Ovary (tissue), 9 donors: ENCODE data around the gene BRAT1. TPM values are rescaled to one million over a fixed set of nuclear protein-coding genes. Genes with fewer than 3 reads are reported as not detected.

Experiments
- DNase-seq, 5 donors: peaks; one replicate each; pipeline ENCODE4 v3.0.0-alpha.2; 2019 to 2020
- H3K27ac ChIP-seq, 2 donors: fragments of 200-600 bp; one replicate each; pipeline versions ENCODE4 v1.5.1 to v1.8.0; 2019 to 2022
- H3K27me3 ChIP-seq: fragments of 200-600 bp; one replicate; pipeline ENCODE4 v1.8.0; 2022
- H3K36me3 ChIP-seq: fragments of 200-600 bp; sonication (generic); one replicate; pipeline ENCODE4 v1.5.1; 2019
- H3K4me1 ChIP-seq: one replicate; pipeline ENCODE4 v1.8.1; 2013; ENCODE audit warnings: mild to moderate bottlenecking, moderate library complexity; ENCODE audit not compliant: insufficient read depth
- H3K4me3 ChIP-seq: fragments of 200-600 bp; sonication (generic); one replicate; pipeline ENCODE4 v1.5.1; 2017
- H3K9me3 ChIP-seq, 2 donors: fragments of 200-600 bp in 1 of 2; sonication (generic) in 1 of 2; one replicate each; pipeline versions ENCODE4 v1.5.1 to v1.8.1; 2013 to 2019; ENCODE audit warnings: mild to moderate bottlenecking in 1 of 2, moderate library complexity in 1 of 2
- CTCF ChIP-seq, 3 donors: fragments of 450-650 bp in 2 of 3; fragments of 200-600 bp in 1 of 3; IDR thresholded peaks; one replicate each; pipeline versions ENCODE4 v1.5.1 to v1.8.0; 2016 to 2022; ENCODE audit warnings: antibody characterized with exemption in 3 of 3, mild to moderate bottlenecking in 1 of 3
- EP300 ChIP-seq: sonication (generic); formaldehyde crosslinking; IDR thresholded peaks from one replicate; pipeline ENCODE4 v1.6.1; 2017; ENCODE audit warnings: antibody characterized with exemption
- POLR2A ChIP-seq: fragments of 450-650 bp; IDR thresholded peaks from one replicate; pipeline ENCODE4 v1.6.1; 2017; ENCODE audit warnings: antibody characterized with exemption, mild to moderate bottlenecking, moderate library complexity
- WGBS, 3 donors: extraction: QIAGEN DNeasy Blood & Tissue Kit in 1 of 3; methylation state at CpG; one replicate each; pipeline versions ENCODE4 v1.1.5 to v1.1.7; 2013 to 2017; 5-methylcytosine and 5-hydroxymethylcytosine counted together
- intact Hi-C, 4 donors: fragments of 100-400 bp; cut with DNase I; formaldehyde crosslinking; loops; one replicate each; pipeline versions ENCODE4 v1.11.0 to v1.15.1; 2022 to 2023
- polyA plus RNA-seq, 2 donors: library from polyadenylated mRNA; stranded (reverse); fragments of 200-250 nt in 1 of 2; fragments of 350-450 nt in 1 of 2; fragmentation: Illumina TruSeq in 1 of 2; extraction: RNeasy Lipid Tissue Mini Kit (QIAGEN cat#74804) in 1 of 2; gene quantifications; one replicate each; pipeline ENCODE4 v1.2.3, GENCODE V29; 2013 to 2014
- total RNA-seq, 7 donors: library from RNA; depleted of rRNA in 2 of 7; stranded (reverse); fragments of >200 nt in 2 of 7; fragmentation: NEBNext Ultra II Directional in 3 of 7; extraction: Animal tissue kit (Norgen Biotek cat#: 25700) in 3 of 7; gene quantifications; one replicate each; pipeline versions ENCODE4 v1.1.0 to v1.2.4, GENCODE V29; 2016 to 2023
- donor health status: DM: no; HTN: no; CAD: no; lungs with moderate emphysema.
- donor health status: DM: no; HTN: no; CAD: no.
- donor health status: Bipolar disorder and iron deficiency.
- donor health status: DM: yes; HTN: yes; CAD: no.
- donor health status: DM: no; HTN: no; CAD: no.
- donor health status: DM: yes; HTN: yes; CAD: no.

Gene BRAT1
- total and polyA plus RNA-seq, 9 donors = 1.3 to 39.1 (median 30.2) TPM

- H3K27ac ChIP-seq = no peak overlapping the region
- no peaks in the 10 kb centered on the region for H3K27me3 ChIP-seq
- TF ChIP-seq CTCF (IDR thresholded peaks at IDR 0.05) = no peak
- TF ChIP-seq POLR2A = no peak
- TF ChIP-seq EP300 = no peak
- WGBS, 3 donors = 72 to 77% (median 77%) methylated on average over 16 to 17 of the region's 17 CpGs
- DNase-seq = no peak
- H3K4me3 ChIP-seq = no peak overlapping the region
- intact Hi-C loops = no loop called here
- H3K36me3 ChIP-seq = no peaks in the 10 kb centered on the region
- H3K4me1 ChIP-seq = peaks cover 4% of the 10 kb centered on the region
- no peaks in the 10 kb centered on the region for H3K9me3 ChIP-seq
Observed at GRCh38 chr7:2527505-2528467, 27.5 kb downstream of the BRAT1 start.

- no peak overlapping the region for H3K27ac ChIP-seq
- TF ChIP-seq CTCF (IDR thresholded peaks at IDR 0.05) = no peak
- no peak for TF ChIP-seq POLR2A
- no peak for TF ChIP-seq EP300
- H3K9me3 ChIP-seq = no peaks in the 10 kb centered on the region
- no peak overlapping the region for H3K4me3 ChIP-seq
- H3K4me1 ChIP-seq = peaks cover 4% of the 10 kb centered on the region
- 86 to 93% (median 92%) methylated on average over 36 to 40 of the region's 40 CpGs for WGBS, 3 donors
- H3K27me3 ChIP-seq = no peaks in the 10 kb centered on the region
- DNase-seq = no peak
- H3K36me3 ChIP-seq = no peaks in the 10 kb centered on the region
- intact Hi-C loops = no loop called here
Observed at GRCh38 chr7:2526659-2527504, 28.4 kb downstream of the BRAT1 start.

- intact Hi-C loops = no loop called here
- Histone ChIP-seq H3K27me3 (no peaks in the 10 kb centered on the region), H3K9me3 (no peaks in the 10 kb centered on the region), H3K36me3 (no peaks in the 10 kb centered on the region), H3K27ac (no peak overlapping the region), H3K4me3 (no peak overlapping the region), H3K4me1 (peaks cover 4% of the 10 kb centered on the region)
- DNase-seq = no peak
- TF ChIP-seq EP300 (no peak), POLR2A (no peak), CTCF (IDR thresholded peaks at IDR 0.05) (no peak)
- WGBS, 3 donors = 84 to 87% (median 86%) methylated on average over 36 of the region's 36 CpGs
Observed at GRCh38 chr7:2525658-2526630, 29.4 kb downstream of the BRAT1 start.
